ENCODE measurements around the gene UBE2O.
"Not testable (repeated sequence)": the region's sequence is repeated elsewhere in the genome, so short reads cannot be mapped to it uniquely, and the experiment has no call there.

The UBE2O gene

GRCh38 chr17:76354747-76355310, 98.1 kb downstream of the UBE2O start:
- DNase-seq (ENCODE audit: low read depth in 2 of 3, low spot score in 1 of 3): no peak

- no peak for DNase-seq (ENCODE audit: low read depth in 2 of 3, low spot score in 1 of 3)
Observed at GRCh38 chr17:76354317-76354729, 98.6 kb downstream of the UBE2O start.

- peak; percentile 60 to 76 (median 70) for DNase-seq (ENCODE audit: low read depth in 2 of 3, low spot score in 1 of 3)
Observed at GRCh38 chr17:76353599-76354316, 99.2 kb downstream of the UBE2O start, which contains the start of gene PRPSAP1. Gene PRPSAP1 (minus strand): TSS chr17:76353916. CDS start chr17:76353703, 213 bp downstream.

GRCh38 chr17:76353004-76353598, 99.9 kb downstream of the UBE2O start:
- DNase-seq (ENCODE audit: low read depth in 2 of 3, low spot score in 1 of 3): peak in 1 of 3 donors; percentile 17

GRCh38 chr17:76351526-76352071, 101.4 kb downstream of the UBE2O start:
- no peak for DNase-seq (ENCODE audit: low read depth in 2 of 3, low spot score in 1 of 3)

- no peak for DNase-seq (ENCODE audit: low read depth in 2 of 3, low spot score in 1 of 3)
Observed at GRCh38 chr17:76350463-76350862, 102.5 kb downstream of the UBE2O start.

GRCh38 chr17:76346936-76347335, 106.0 kb downstream of the UBE2O start:
- DNase-seq (ENCODE audit: low read depth in 2 of 3, low spot score in 1 of 3): not testable (repeated sequence)

GRCh38 chr17:76345377-76345974, 107.5 kb downstream of the UBE2O start:
- DNase-seq (ENCODE audit: low read depth in 2 of 3, low spot score in 1 of 3): no peak

- DNase-seq (ENCODE audit: low read depth in 2 of 3, low spot score in 1 of 3): no peak
Observed at GRCh38 chr17:76343106-76343505, 109.8 kb downstream of the UBE2O start.

- DNase-seq (ENCODE audit: low read depth in 2 of 3, low spot score in 1 of 3): no peak
Observed at GRCh38 chr17:76341301-76341700, 111.7 kb downstream of the UBE2O start.

Measured in stimulated activated CD4-positive, alpha-beta T cell treated with anti-CD3 and anti-CD28 coated beads, Interleukin-12 subunit alpha, Interleukin-12 subunit beta, amount 100 ng/mL, for 48 hours (primary cell).